ENCODE results near the gene FNDC3B.

Gene FNDC3B

DNA sequence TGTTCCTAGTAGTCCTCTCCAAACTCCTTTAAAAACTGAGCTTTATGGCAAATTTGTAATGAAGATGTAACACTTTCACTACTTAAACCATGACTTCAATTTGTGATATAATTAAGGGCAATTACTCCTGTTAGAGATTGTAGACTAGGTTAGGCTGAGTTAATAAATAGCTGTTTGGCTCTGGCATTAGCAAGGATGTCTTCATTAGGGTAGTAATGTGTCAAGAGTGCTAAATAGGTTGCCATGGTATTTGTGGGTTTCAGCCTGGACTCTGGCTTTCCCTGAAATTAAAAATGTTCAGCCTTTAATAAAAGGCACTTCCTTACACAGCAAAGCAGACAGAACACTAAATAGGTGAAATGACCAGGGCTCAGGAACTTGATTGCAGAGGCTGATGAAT is 337.0 kb downstream of the FNDC3B start:
- TF ChIP-seq CTCF (IDR thresholded peaks at IDR 0.05; ENCODE audit: extremely low read depth, insufficient read depth, missing control alignments): no peak
- in situ Hi-C loops (cut with MboI; ENCODE audit: low pct_unique_long_range_greater_than_20kb, low sequenced_read_pairs, unreplicated experiment): no loop called here
- DNase-seq (ENCODE audit: low spot score): no peak

GRCh38 chr3:172376881-172377280 is 337.5 kb downstream of the FNDC3B start:
- no peak for DNase-seq (ENCODE audit: low spot score)
- no peak for TF ChIP-seq CTCF (IDR thresholded peaks at IDR 0.05; ENCODE audit: extremely low read depth, insufficient read depth, missing control alignments)
- in situ Hi-C loops (cut with MboI; ENCODE audit: low pct_unique_long_range_greater_than_20kb, low sequenced_read_pairs, unreplicated experiment): no loop called here

- TF ChIP-seq CTCF (IDR thresholded peaks at IDR 0.05; ENCODE audit: extremely low read depth, insufficient read depth, missing control alignments): no peak
- in situ Hi-C loops (cut with MboI; ENCODE audit: low pct_unique_long_range_greater_than_20kb, low sequenced_read_pairs, unreplicated experiment): no loop called here
- DNase-seq (ENCODE audit: low spot score): no peak
Observed at GRCh38 chr3:172378439-172378838, 339.1 kb downstream of the FNDC3B start.

DNA sequence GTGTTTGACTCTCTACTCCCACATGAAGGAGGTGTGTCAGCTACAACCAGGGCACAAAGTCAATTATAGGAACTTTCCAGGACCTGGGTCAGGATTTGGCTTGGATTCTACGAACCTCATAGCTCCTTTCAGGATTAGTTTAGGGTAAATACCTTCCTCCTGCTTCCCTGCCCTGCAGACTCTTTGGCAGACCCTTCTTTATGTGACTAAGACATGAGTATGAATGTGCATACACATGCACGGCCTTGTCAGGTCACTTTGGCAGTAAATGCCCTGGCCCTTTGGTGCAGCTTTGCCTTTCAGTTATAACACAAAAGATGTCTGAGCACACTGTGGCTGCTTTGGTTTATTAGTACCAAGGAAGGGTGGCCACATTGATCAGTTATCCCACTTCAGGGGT is 340.0 kb downstream of the FNDC3B start:
- no peak for DNase-seq (ENCODE audit: low spot score)
- TF ChIP-seq CTCF (IDR thresholded peaks at IDR 0.05; ENCODE audit: extremely low read depth, insufficient read depth, missing control alignments): no peak
- in situ Hi-C loops (cut with MboI; ENCODE audit: low pct_unique_long_range_greater_than_20kb, low sequenced_read_pairs, unreplicated experiment): no loop called here

DNA sequence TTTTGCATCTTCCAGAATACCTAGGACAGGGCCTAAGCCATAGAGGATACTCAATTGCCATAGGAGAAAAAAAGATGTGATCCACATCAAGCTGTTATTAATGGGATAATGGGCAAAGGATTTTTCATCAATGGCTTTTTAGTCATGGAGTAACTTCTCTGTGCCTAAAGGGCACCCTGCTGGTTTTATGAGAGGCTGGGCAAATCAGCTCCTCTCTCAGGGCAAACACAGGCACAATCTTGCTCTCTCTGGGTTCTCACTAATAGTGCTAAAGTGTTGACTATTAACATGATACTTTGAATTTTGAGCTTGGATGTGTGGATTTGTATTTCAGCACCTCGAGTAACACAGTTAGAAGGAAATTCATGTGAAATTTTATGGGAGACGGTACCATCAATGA is 341.3 kb downstream of the FNDC3B start:
- TF ChIP-seq CTCF (IDR thresholded peaks at IDR 0.05; ENCODE audit: extremely low read depth, insufficient read depth, missing control alignments): no peak
- in situ Hi-C loops (cut with MboI; ENCODE audit: low pct_unique_long_range_greater_than_20kb, low sequenced_read_pairs, unreplicated experiment): no loop called here
- no peak for DNase-seq (ENCODE audit: low spot score)

- TF ChIP-seq CTCF (IDR thresholded peaks at IDR 0.05; ENCODE audit: extremely low read depth, insufficient read depth, missing control alignments): no peak
- in situ Hi-C loops (cut with MboI; ENCODE audit: low pct_unique_long_range_greater_than_20kb, low sequenced_read_pairs, unreplicated experiment): no loop called here
- no peak for DNase-seq (ENCODE audit: low spot score)
Observed at GRCh38 chr3:172383306-172383796, 344.0 kb downstream of the FNDC3B start.

DNA sequence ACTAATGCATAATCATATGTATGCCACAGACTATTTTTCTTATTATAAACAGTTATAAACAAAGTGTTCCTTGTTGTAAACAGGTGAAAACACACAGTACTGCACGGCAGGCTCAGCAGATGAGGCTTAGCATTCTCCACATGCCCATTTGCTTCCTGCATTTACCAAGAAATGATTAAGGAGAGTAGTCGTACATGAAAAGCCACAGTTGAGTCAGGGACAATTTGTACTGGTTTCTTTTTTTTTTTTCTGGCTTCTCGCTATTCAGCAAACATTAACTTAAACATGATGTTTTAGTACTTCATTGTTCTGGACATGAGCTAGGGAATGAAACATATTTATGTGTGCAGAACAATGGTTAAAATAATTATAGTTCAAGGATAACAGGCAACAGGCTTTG is 345.5 kb downstream of the FNDC3B start:
- in situ Hi-C loops (cut with MboI; ENCODE audit: low pct_unique_long_range_greater_than_20kb, low sequenced_read_pairs, unreplicated experiment): no loop called here

More for the DNA sequence above, 345.5 kb downstream of the FNDC3B start:
- no peak for TF ChIP-seq CTCF (IDR thresholded peaks at IDR 0.05; ENCODE audit: extremely low read depth, insufficient read depth, missing control alignments)
- DNase-seq (ENCODE audit: low spot score): no peak

Measured in GM13977 (cell line).